ENCODE measurements around the gene MAML2.

MAML2 gene

GRCh38 chr11:96318399-96318798, 24.6 kb downstream of the MAML2 start:
- no peak overlapping the region for H3K4me3 ChIP-seq (ENCODE audit: low read length)
- no peak for TF ChIP-seq CTCF (conservative IDR thresholded peaks at IDR 0.05; ENCODE audit: low read depth, low read length)
- no peak for DNase-seq (ENCODE audit: low read depth)

- H3K4me3 ChIP-seq (ENCODE audit: low read length), result no peak overlapping the region
- no peak for TF ChIP-seq CTCF (conservative IDR thresholded peaks at IDR 0.05; ENCODE audit: low read depth, low read length)
- DNase-seq (ENCODE audit: low read depth), result no peak
Observed at GRCh38 chr11:96317985-96318384, 25.0 kb downstream of the MAML2 start.

GRCh38 chr11:96317571-96317970, 25.4 kb downstream of the MAML2 start:
- DNase-seq (ENCODE audit: low read depth), result no peak
- no peak overlapping the region for H3K4me3 ChIP-seq (ENCODE audit: low read length)
- TF ChIP-seq CTCF (conservative IDR thresholded peaks at IDR 0.05; ENCODE audit: low read depth, low read length), result no peak

GRCh38 chr11:96316869-96317268, 26.1 kb downstream of the MAML2 start:
- no peak for TF ChIP-seq CTCF (conservative IDR thresholded peaks at IDR 0.05; ENCODE audit: low read depth, low read length)
- no peak overlapping the region for H3K4me3 ChIP-seq (ENCODE audit: low read length)
- DNase-seq (ENCODE audit: low read depth), result no peak

- no peak for DNase-seq (ENCODE audit: low read depth)
- no peak for TF ChIP-seq CTCF (conservative IDR thresholded peaks at IDR 0.05; ENCODE audit: low read depth, low read length)
- no peak overlapping the region for H3K4me3 ChIP-seq (ENCODE audit: low read length)
Observed at GRCh38 chr11:96315476-96315875, 27.5 kb downstream of the MAML2 start.

- DNase-seq (ENCODE audit: low read depth), result no peak
Observed at GRCh38 chr11:96314326-96315020, 28.5 kb downstream of the MAML2 start.

More at GRCh38 chr11:96314326-96315020, 28.5 kb downstream of the MAML2 start:
- no peak for TF ChIP-seq CTCF (conservative IDR thresholded peaks at IDR 0.05; ENCODE audit: low read depth, low read length)
- no peak overlapping the region for H3K4me3 ChIP-seq (ENCODE audit: low read length)
